ENCODE results near the gene MCM5.

The MCM5 gene

DNA sequence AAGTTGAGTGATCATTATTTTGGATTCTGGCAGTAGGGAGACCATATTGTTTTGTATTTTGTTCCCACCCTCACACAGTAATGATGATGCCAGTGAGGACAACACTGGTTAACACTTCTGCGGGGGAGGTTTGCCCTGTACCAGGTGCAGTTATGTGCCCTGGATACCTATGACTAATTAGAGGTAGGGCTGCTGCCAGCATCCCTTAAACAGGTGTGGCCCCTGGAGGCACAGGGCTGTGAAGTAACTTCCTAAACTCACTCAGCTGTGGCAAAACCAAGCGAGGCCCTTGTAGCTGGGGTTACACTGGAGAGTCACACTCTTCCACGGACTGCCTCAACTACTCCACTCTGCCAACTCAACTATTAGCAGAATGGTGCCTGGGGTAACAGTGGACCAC, 64.5 kb downstream of the MCM5 start:
- no peak overlapping the region for H3K9ac ChIP-seq (ENCODE audit: low read length)
- TF ChIP-seq EZH2phosphoT487 (IDR thresholded peaks at IDR 0.05; ENCODE audit: low read length) (no peak), EZH2 (optimal IDR thresholded peaks at IDR 0.05; ENCODE audit: low read depth, low read length) (no peak)
- TF ChIP-seq, protein P1, sequence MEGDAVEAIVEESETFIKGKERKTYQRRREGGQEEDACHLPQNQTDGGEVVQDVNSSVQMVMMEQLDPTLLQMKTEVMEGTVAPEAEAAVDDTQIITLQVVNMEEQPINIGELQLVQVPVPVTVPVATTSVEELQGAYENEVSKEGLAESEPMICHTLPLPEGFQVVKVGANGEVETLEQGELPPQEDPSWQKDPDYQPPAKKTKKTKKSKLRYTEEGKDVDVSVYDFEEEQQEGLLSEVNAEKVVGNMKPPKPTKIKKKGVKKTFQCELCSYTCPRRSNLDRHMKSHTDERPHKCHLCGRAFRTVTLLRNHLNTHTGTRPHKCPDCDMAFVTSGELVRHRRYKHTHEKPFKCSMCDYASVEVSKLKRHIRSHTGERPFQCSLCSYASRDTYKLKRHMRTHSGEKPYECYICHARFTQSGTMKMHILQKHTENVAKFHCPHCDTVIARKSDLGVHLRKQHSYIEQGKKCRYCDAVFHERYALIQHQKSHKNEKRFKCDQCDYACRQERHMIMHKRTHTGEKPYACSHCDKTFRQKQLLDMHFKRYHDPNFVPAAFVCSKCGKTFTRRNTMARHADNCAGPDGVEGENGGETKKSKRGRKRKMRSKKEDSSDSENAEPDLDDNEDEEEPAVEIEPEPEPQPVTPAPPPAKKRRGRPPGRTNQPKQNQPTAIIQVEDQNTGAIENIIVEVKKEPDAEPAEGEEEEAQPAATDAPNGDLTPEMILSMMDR (IDR thresholded peaks at IDR 0.05; ENCODE audit: low read length), result no peak
- no peaks in the 10 kb centered on the region for H3K79me2 ChIP-seq (ENCODE audit: low read length)
- no peaks in the 10 kb centered on the region for H3K9me2 ChIP-seq (replicated peaks; ENCODE audit: insufficient read depth, low read length)
- no peak overlapping the region for H3K4me2 ChIP-seq (ENCODE audit: low read depth, low read length)
- H3K27ac ChIP-seq (ENCODE audit: low read length), result no peak overlapping the region
- no peaks in the 10 kb centered on the region for H3F3A ChIP-seq (ENCODE audit: insufficient read depth, low read length)
- H2AFZ ChIP-seq (ENCODE audit: low read length), result no peak overlapping the region
- H3K36me3 ChIP-seq (replicated peaks; ENCODE audit: insufficient read depth, low read length), result no peaks in the 10 kb centered on the region
- DNase-seq, result no peak
- H3K9me3 ChIP-seq (replicated peaks; ENCODE audit: insufficient read depth, low read length), result no peaks in the 10 kb centered on the region
- H4K20me1 ChIP-seq (ENCODE audit: insufficient read depth, low read length), result no peaks in the 10 kb centered on the region
- no peaks in the 10 kb centered on the region for H3K27me3 ChIP-seq (replicated peaks; ENCODE audit: insufficient read depth, low read length)
- no peak overlapping the region for H3K4me3 ChIP-seq (ENCODE audit: low read length)
- H3K4me1 ChIP-seq (ENCODE audit: low read length), result no peaks in the 10 kb centered on the region

DNA sequence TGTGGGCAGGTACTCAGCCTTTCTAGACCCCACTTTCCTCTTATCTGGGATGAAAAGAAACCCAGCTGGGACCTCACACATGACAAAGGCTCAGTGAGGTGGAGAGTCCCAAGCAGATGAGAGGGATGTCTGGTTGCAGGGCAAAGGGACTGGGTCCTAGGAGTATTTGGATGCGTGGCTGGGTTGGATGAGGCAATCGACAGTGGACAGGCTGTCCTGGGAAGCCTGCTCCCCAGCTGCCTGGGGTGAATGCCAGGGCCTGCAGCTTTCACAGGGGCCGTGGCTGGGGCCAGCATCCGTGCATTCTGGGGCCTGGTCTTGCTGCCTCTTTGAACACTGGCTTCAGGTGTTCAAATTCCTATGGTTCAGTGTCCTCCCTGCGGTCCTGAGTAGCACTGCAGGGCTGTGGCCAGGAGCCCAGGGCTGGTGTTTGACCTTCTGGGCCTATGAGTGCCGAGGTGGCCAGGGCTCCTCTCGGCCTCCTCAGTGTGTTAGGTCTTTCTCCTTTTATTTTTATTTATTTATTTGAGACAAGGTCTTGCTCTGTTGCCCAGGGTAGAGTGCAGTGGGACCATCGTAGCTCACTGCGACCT, 65.3 kb downstream of the MCM5 start:
- H2AFZ ChIP-seq (ENCODE audit: low read length), result no peak overlapping the region
- no peaks in the 10 kb centered on the region for H3K4me1 ChIP-seq (ENCODE audit: low read length)
- H3K9ac ChIP-seq (ENCODE audit: low read length), result no peak overlapping the region
- no peak overlapping the region for H3K27ac ChIP-seq (ENCODE audit: low read length)
- no peaks in the 10 kb centered on the region for H3K9me3 ChIP-seq (replicated peaks; ENCODE audit: insufficient read depth, low read length)
- H4K20me1 ChIP-seq (ENCODE audit: insufficient read depth, low read length), result no peaks in the 10 kb centered on the region
- no peaks in the 10 kb centered on the region for H3K9me2 ChIP-seq (replicated peaks; ENCODE audit: insufficient read depth, low read length)
- no peak overlapping the region for H3K4me2 ChIP-seq (ENCODE audit: low read depth, low read length)
- TF ChIP-seq, protein P1 (IDR thresholded peaks at IDR 0.05; ENCODE audit: low read length), result no peak
- TF ChIP-seq EZH2phosphoT487 (IDR thresholded peaks at IDR 0.05; ENCODE audit: low read length) (no peak), EZH2 (optimal IDR thresholded peaks at IDR 0.05; ENCODE audit: low read depth, low read length) (no peak)
- no peaks in the 10 kb centered on the region for H3K36me3 ChIP-seq (replicated peaks; ENCODE audit: insufficient read depth, low read length)
- DNase-seq, result no peak
- H3K27me3 ChIP-seq (replicated peaks; ENCODE audit: insufficient read depth, low read length), result no peaks in the 10 kb centered on the region
- no peaks in the 10 kb centered on the region for H3F3A ChIP-seq (ENCODE audit: insufficient read depth, low read length)
- no peaks in the 10 kb centered on the region for H3K79me2 ChIP-seq (ENCODE audit: low read length)
- H3K4me3 ChIP-seq (ENCODE audit: low read length), result no peak overlapping the region

DNA sequence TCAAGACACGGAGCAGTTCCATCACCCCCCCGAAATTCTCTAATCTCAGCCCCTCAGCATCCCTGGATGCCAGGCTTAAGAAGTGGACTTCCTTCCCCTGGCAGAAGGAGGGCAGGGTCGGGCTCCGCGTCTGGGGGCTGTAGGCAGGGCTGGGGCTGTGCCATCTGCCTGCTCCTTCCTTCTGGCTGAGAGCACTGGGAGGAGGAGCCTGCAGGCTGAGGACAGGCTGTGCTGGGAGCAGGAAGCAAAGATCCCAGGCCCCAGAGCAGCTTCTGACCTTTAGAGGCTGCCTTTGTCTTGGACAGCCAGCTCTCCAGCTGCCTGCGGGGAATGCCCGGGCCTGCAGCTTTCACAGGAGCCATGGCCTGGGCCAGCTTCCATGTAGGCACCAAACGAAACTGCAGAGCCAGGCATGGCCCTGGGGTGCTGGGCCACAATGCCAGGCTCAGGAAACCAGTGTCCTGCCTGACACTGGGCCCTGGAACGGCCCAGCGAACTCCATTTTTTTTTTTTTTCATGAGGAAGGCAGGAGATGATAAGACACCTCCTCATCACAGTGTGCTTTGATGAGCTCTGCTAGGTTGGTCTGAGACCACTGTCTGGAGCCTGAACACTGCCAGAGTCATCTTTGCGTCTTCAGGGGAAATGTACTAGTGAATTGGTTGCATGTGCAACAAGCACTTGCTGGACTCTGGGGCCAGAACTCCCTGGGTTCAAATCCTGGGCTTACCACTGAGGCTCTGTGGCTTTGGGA, 67.9 kb downstream of the MCM5 start:
- H3K4me2 ChIP-seq (ENCODE audit: low read depth, low read length), result no peak overlapping the region
- no peak overlapping the region for H3K9ac ChIP-seq (ENCODE audit: low read length)

More for the DNA sequence above, 67.9 kb downstream of the MCM5 start:
- Histone ChIP-seq H3K9me3 (replicated peaks; ENCODE audit: insufficient read depth, low read length) (no peaks in the 10 kb centered on the region), H3K36me3 (replicated peaks; ENCODE audit: insufficient read depth, low read length) (0 out of 2 replicates have a peak, but pooled peaks cover 3% of the 10 kb centered on the region), H4K20me1 (ENCODE audit: insufficient read depth, low read length) (no peaks in the 10 kb centered on the region), H3K79me2 (ENCODE audit: low read length) (no peaks in the 10 kb centered on the region), H3K27ac (ENCODE audit: low read length) (no peak overlapping the region), H3K4me3 (ENCODE audit: low read length) (no peak overlapping the region), H3F3A (ENCODE audit: insufficient read depth, low read length) (no peaks in the 10 kb centered on the region), H3K27me3 (replicated peaks; ENCODE audit: insufficient read depth, low read length) (no peaks in the 10 kb centered on the region), H2AFZ (ENCODE audit: low read length) (no peak overlapping the region), H3K4me1 (ENCODE audit: low read length) (no peaks in the 10 kb centered on the region), H3K9me2 (replicated peaks; ENCODE audit: insufficient read depth, low read length) (no peaks in the 10 kb centered on the region)
- no peak for DNase-seq
- TF ChIP-seq EZH2 (optimal IDR thresholded peaks at IDR 0.05; ENCODE audit: low read depth, low read length) (no peak), EZH2phosphoT487 (IDR thresholded peaks at IDR 0.05; ENCODE audit: low read length) (no peak)
- TF ChIP-seq, protein P1 (IDR thresholded peaks at IDR 0.05; ENCODE audit: low read length), result no peak
